HG03469 (cell line): ENCODE measurements around the gene DACT3.

Experiments used
- ATAC-seq: cut with Tn5 transposase; IDR thresholded peaks from one replicate; pipeline ENCODE4 v1.9.1; 2021; ENCODE audit warnings: mild to moderate bottlenecking, moderate library complexity, moderate number of reproducible peaks; ENCODE audit not compliant: unreplicated experiment

The DACT3 gene, protein sequence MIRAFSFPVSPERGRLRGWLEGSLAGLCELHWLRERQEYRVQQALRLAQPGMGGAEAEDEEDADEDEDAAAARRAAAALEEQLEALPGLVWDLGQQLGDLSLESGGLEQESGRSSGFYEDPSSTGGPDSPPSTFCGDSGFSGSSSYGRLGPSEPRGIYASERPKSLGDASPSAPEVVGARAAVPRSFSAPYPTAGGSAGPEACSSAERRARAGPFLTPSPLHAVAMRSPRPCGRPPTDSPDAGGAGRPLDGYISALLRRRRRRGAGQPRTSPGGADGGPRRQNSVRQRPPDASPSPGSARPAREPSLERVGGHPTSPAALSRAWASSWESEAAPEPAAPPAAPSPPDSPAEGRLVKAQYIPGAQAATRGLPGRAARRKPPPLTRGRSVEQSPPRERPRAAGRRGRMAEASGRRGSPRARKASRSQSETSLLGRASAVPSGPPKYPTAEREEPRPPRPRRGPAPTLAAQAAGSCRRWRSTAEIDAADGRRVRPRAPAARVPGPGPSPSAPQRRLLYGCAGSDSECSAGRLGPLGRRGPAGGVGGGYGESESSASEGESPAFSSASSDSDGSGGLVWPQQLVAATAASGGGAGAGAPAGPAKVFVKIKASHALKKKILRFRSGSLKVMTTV

DNA sequence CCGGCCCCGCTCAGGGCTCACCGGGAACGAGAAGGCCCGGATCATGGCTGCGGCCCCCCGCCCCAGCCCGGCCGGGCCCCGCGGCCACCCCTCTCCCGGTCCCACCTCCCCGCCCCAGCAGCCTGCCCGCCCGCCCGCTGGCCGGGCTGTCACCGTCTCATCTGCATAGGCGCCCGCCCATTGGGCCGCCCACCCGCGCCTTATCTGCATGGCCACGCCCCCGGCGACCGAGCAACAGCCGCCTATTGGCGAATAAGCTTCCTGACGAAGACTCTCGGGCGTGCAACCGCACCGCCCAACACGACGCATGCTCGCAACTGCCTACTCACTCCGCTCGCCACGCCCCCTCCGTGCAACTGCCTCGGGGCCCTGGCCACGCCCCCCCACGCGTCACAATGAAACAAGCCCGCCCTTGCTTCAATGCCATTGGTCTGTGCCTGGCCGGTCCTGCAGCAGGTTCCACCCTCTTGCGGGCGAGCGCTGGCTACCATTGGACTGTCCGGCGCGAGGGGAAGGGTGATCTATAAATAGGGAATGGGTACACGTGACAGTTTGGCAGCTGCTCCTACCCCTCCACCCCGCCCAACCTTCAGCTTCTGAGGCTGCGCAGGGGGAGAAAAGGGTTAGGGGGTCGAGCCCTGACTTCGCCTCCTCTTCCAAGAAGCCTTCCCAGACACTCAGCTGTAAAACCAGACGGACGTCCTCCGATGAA is at the start of gene DACT3:
DACT3 (minus strand) TSS at position 163 of the 712 bp plus-strand sequence; CDS start at position 45, 118 bp downstream.
- peak; percentile 78 for ATAC-seq

DNA sequence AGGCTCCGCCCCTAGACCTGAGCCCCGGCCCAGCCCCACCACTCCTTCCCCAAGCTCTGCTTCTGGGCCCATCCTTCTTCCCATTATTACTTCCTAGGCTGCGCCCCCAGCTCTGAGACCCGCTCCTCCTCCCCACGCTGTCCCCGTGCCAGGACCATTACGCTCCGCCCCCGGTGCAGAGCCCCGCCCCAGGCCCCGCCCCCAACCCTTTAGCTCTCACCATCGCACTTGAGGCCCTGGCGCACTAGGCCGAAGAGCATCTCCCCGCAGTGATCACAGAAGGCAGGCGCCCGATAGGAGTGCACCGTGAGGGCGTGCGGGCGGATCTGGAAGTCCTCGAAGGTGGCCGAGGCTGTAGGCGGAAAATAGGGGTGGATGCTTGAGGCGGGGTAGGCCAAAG is 49.7 kb upstream of the DACT3 start:
- no peak for ATAC-seq

DNA sequence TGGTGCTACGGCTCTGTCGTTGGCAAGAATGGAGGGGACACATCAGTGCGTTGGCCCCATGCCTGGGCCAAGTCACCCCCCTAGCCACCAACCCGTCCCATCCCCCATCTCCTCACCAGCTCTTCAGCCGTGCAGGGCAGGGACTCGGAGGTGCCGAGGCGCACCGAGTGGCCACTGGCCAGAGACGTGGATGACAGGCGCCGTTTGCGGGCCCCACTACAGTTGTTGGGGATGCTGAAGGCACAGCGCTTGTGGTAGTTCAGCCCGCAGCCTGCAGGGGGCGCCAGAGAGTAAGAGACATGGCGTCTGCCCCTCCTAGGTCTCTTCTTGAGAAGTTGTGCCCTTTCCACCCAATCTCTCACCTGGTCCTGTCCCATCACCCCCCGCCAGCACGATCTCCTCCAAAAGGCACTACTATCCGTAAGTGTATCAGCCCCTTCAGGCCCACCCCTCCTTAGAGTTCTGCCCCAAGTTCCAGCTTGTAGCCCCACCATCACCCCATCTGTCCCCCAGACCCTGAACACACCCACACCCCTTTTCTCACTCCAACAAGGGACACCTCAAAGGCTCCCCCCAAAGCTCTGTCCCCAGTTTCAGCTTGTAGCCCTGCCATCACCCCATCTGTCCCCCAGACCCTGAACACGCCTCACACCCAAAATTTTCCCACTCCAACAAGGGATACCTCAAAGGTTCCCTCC is 43.5 kb upstream of the DACT3 start:
- ATAC-seq: no peak

- ATAC-seq: no peak
Measured at GRCh38 chr19:46700704-46701103, 39.7 kb upstream of the DACT3 start.

- ATAC-seq: no peak
Measured at GRCh38 chr19:46698395-46699321, 37.7 kb upstream of the DACT3 start.

DNA sequence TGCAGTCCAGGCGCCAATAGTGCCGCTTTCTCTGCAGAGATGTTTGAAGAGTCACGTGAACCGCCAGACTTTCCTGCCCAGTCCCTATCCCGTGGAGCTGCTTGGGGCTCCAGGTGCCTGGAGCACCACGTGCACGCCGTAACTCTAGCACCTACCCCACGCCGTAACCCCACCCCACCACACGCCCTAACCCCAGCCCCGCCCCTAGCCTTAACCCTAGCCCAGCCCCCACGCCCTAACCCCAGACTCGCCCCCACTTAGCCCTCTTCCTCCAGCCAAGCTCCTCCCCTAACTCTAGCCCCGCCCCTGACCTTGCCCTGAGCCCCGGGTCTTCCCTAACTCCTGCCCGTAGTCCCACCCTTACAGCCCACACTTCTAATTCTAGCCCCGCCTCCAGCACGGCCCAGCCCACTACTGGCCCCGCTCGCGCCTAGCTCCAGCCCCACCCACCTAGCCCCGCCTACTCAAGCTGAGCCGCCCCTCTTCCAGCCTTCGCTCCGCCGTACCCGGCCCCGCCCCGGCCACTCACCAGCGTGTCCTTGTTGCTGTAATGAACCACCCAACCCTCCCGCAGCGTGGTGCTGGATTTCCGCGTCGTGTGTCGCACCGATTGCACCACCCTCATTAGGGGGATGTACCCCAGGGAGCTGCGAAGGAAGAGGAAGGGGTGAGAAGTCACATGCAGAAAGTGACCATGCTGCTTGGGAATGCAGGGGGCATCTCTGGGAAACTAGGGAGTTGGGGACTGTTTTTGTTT is 36.4 kb upstream of the DACT3 start:
- ATAC-seq: no peak

DNA sequence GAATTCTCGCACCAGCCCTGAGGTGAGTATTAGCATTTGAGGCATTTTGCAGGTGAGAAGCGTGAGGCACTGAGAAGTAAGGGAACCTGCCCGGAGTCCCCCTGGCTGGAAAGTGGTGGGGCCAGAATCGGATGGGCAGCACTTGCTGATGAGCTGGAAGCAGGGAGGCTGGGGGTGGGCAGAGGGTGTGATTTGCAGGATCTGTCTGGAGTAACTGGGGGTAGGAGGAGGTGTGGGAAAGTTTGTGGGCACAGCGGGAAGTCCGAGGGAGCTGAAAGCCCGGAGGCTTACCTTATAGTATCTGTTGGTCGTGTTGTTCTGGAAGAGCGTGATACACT is 35.9 kb upstream of the DACT3 start:
- no peak for ATAC-seq

DNA sequence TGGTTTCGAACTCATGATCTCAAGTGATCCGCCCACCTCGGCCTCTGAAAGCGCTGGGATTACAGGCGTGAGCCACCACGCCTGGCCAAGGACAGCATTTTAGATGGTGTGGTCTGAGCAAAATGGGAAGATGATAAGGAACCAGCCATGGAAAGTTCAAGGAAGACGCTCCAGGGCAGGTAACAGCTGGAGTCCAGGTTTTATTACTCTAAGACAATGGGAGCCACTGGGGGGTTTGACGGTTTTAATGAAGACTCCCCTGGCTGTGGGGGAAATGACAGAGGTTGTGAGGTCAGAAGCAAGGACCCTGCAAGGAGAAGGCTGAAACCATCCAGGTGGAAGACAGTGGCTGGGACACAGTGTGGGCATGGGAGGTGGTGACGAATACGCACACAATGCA is 35.1 kb upstream of the DACT3 start:
- no peak for ATAC-seq

- ATAC-seq: no peak
Measured at GRCh38 chr19:46693760-46694159, 32.8 kb upstream of the DACT3 start.

GRCh38 chr19:46692918-46693722 is 32.1 kb upstream of the DACT3 start:
- no peak for ATAC-seq

- ATAC-seq: no peak
Measured at GRCh38 chr19:46691948-46692347, 31.0 kb upstream of the DACT3 start.

- ATAC-seq: no peak
Measured at GRCh38 chr19:46691104-46691503, 30.1 kb upstream of the DACT3 start.

DNA sequence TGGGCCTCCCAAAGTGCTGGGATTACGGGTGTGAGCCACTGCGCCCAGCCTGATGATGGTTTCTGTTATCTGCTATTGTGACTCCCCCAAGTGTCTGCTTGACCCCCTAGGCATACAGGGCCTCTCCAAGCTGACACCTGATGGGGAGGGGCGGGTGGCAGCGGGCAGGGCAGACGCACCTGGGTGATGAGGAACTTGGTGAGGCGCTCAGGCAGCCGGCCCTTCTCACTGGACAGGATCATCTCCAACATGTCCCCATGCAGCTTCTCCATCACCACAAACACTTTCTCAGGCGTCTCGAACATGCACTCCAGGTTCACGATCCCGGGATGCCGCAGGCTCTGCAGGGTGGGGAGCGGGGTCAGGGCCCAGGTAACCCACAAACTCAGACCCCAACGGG is 28.4 kb upstream of the DACT3 start:
- no peak for ATAC-seq

DNA sequence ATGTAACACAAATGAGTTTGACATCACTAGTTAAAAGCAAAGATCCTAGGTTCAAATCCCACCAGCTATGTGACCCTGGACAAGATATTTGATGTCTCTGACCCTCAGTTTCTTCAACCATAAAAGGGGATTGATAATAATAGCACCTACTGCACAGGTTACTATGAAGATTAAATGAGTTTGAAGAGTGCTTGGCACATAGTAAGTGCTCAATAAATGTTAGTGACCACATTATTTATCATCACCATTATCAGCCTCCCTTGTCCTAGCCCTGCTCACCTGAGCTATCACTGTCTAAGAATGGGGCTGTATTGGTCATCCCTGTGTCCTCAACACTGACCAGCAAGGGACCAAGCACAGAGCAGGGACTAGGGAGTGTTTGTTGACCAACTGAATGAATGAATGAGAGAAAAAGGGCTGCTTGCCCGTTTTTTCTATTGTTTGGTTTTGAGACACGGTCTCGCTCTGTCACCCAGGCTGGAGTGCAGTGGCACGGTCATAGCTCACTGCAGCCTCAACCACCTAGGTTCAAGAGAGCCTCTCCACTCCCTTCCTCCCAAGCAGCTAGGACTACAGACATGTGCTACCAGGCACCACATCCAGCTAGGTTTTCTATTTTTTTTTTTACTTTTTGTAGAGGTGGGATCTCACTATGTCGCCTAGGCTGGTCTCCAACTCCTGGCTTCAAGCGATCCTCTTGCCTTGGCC is 26.6 kb upstream of the DACT3 start:
- ATAC-seq: no peak

DNA sequence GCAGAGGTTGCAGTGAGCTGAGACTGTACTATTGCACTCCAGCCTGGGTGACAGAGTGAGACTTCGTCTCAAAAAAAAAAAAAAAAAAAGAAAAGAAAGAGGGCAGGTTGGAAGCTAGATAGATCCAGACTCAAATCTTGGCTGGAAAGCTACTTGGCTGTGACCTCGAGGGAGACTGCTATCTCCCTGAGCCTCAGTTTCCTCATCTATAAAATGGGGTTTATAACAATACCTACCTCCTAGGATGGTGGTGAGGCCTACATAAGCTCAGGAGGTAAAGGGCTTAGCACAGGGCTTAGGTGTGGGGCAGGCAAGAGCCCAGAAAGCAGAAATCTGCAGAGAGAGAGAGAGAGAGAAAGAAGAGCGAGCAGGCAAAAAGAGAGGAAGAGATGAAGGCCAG is 24.2 kb upstream of the DACT3 start:
- ATAC-seq: no peak

- no peak for ATAC-seq
Measured at GRCh38 chr19:46678110-46678732, 17.2 kb upstream of the DACT3 start.

DNA sequence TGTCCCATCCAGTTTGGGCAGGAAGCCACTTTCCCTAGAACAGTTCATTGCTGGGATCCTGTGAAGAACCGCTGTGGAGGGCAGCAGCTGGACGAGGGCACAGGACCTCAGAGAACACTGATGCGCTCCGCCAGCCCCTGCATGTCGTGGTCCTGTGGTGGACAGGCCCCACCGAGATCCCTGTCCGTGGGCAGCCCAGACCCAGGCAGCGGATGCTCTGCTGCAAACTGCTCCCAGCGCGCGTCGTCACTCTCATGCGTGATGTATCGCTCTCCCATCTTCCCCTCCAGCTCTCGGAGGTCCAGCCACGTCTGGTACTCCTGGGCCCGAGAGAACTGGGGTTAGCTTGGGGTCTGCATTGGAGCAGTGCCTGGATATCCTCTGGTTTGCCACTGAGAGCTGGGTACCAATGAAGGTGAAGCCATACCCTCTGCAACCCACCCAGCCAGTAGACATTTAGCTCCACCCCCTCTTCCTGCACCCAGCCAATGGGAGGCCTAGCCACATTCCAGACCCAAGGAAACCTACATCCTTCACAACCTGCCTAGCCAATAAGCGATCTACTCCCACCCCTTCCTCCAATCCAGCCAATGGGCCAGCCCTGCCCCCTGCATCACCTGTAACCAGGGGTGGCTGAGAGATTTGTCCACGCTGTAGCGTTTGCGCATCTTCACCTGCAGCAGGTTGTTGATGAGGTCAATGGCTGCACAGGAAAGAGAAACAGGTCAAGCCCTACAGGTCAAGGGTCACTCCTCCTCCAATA is 13.6 kb upstream of the DACT3 start:
- ATAC-seq: no peak
